ENCODE data around the gene PAK1. TPM values are rescaled to one million over a fixed set of nuclear protein-coding genes. Genes with fewer than 3 reads are reported as not detected.
A peak's percentile ranks its signal among the peaks of the same experiment; 100 is the strongest.

PAK1 gene
- total RNA-seq, 4 donors from 2014 or later = 27.8 to 44.3 (median 36.2) TPM

DNA sequence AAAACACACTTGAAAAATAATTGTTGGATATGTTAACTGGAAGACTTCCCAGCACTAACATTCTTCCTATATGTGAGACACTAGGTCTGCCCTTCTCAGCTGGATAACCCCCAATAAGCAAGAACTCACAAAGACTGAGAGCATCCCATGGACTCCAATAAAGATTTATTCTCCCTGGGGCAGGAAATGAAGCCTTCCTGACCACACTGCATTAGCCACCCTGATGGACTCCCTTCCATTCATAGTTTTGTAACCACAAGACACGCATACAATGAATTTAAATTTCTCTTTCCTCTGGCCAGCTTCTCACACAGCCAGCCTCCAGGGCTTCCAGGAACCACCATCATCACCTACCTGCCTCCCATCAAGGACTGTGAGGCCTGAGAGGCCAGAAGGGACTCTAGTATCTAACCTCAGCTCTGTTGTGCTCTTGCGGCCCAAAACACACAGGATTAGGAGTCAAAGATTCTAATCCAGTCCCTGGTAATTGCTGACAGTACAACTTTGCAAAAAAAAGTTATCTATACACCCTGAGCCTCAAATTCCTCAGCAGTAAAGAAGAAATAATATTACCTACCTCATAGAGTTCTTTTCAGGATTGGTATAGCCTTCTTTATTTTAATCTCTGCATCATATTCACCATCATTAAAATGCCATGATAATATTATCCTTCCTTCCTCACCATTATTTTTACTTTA, 126.8 kb downstream of the PAK1 start:
- Histone ChIP-seq H3K4me3 (no peak overlapping the region), H3K4me1 (peaks cover 3 to 15% (median 11%) of the 10 kb centered on the region in 4 donors), H3K27me3 (no peaks in the 10 kb centered on the region), H3K27ac (replicated peaks in 1 of 4) (no peak overlapping the region), H3K36me3 (peaks cover 0 to 28% (median 0%) of the 10 kb centered on the region in 4 donors), H3K9me3 (no peaks in the 10 kb centered on the region)
- intact Hi-C loops (cut with DNase I) = no loop called here
- 91% methylated on average over 2 of the region's 2 CpGs for WGBS
- no peak for DNase-seq (ENCODE audit: extremely low spot score)
- TF ChIP-seq, protein P1, sequence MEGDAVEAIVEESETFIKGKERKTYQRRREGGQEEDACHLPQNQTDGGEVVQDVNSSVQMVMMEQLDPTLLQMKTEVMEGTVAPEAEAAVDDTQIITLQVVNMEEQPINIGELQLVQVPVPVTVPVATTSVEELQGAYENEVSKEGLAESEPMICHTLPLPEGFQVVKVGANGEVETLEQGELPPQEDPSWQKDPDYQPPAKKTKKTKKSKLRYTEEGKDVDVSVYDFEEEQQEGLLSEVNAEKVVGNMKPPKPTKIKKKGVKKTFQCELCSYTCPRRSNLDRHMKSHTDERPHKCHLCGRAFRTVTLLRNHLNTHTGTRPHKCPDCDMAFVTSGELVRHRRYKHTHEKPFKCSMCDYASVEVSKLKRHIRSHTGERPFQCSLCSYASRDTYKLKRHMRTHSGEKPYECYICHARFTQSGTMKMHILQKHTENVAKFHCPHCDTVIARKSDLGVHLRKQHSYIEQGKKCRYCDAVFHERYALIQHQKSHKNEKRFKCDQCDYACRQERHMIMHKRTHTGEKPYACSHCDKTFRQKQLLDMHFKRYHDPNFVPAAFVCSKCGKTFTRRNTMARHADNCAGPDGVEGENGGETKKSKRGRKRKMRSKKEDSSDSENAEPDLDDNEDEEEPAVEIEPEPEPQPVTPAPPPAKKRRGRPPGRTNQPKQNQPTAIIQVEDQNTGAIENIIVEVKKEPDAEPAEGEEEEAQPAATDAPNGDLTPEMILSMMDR (IDR thresholded peaks at IDR 0.05) = no peak
- TF ChIP-seq POLR2A (IDR thresholded peaks at IDR 0.05; ENCODE audit: low read depth) (no peak), POLR2AphosphoS5 (IDR thresholded peaks at IDR 0.05) (no peak), EP300 (IDR thresholded peaks at IDR 0.05) (no peak)

DNA sequence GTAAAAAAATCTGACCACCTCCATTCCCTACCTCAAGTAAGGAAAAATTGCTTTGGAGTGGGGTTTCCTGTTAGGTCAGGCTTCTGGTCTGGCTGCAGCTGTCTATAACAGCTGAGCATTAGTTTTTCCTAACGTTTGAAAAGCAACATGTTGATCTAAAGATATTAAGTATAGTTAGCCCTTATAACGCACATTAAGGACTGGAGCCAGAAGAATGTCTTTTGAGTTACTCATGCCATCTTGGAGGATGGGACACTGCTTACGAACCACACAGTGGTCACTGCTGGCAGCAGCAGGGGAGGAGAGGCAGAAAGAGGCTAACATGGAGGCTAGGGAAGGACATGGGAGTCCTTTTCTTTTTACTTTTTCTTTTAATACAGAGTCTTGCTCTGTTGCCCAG, 128.3 kb downstream of the PAK1 start:
- H3K27me3 ChIP-seq = no peaks in the 10 kb centered on the region

GRCh38 chr11:77340501-77340900, 133.4 kb downstream of the PAK1 start:
- Histone ChIP-seq H3K36me3 (peaks cover 0 to 78% (median 6%) of the 10 kb centered on the region in 4 donors), H3K9me3 (no peaks in the 10 kb centered on the region), H3K4me1 (no peaks in the 10 kb centered on the region), H3K27me3 (no peaks in the 10 kb centered on the region), H3K27ac (replicated peaks in 1 of 4) (no peak overlapping the region), H3K4me3 (no peak overlapping the region)
- intact Hi-C loops (cut with DNase I) = no loop called here
- DNase-seq (ENCODE audit: extremely low spot score) = no peak
- TF ChIP-seq POLR2AphosphoS5 (IDR thresholded peaks at IDR 0.05) (no peak), EP300 (IDR thresholded peaks at IDR 0.05) (no peak), POLR2A (IDR thresholded peaks at IDR 0.05; ENCODE audit: low read depth) (no peak)
- TF ChIP-seq, protein P1 (IDR thresholded peaks at IDR 0.05) = no peak
- 44% methylated on average over 3 of the region's 3 CpGs for WGBS

More for the DNA sequence above, 128.3 kb downstream of the PAK1 start:
- no peak overlapping the region for H3K27ac ChIP-seq (replicated peaks in 1 of 4)
- 68% methylated on average over 3 of the region's 3 CpGs for WGBS
- H3K9me3 ChIP-seq = no peaks in the 10 kb centered on the region
- intact Hi-C loops (cut with DNase I) = no loop called here
- peaks cover 0 to 2% (median 0%) of the 10 kb centered on the region in 4 donors for H3K4me1 ChIP-seq
- TF ChIP-seq POLR2AphosphoS5 (IDR thresholded peaks at IDR 0.05) = no peak
- no peak for TF ChIP-seq POLR2A (IDR thresholded peaks at IDR 0.05; ENCODE audit: low read depth)
- TF ChIP-seq, protein P1 (IDR thresholded peaks at IDR 0.05) = no peak
- DNase-seq (ENCODE audit: extremely low spot score) = no peak
- H3K4me3 ChIP-seq = no peak overlapping the region
- peaks cover 0 to 42% (median 0%) of the 10 kb centered on the region in 4 donors for H3K36me3 ChIP-seq

- TF ChIP-seq POLR2A (IDR thresholded peaks at IDR 0.05; ENCODE audit: low read depth) = no peak
- TF ChIP-seq POLR2AphosphoS5 (IDR thresholded peaks at IDR 0.05) = no peak
- TF ChIP-seq, protein P1 (IDR thresholded peaks at IDR 0.05) = no peak
- Histone ChIP-seq H3K4me3 (no peak overlapping the region), H3K4me1 (no peaks in the 10 kb centered on the region), H3K27me3 (no peaks in the 10 kb centered on the region), H3K9me3 (no peaks in the 10 kb centered on the region), H3K36me3 (peaks cover 0 to 50% (median 22%) of the 10 kb centered on the region in 4 donors), H3K27ac (replicated peaks in 1 of 4) (no peak overlapping the region)
- WGBS = 88% methylated on average over 3 of the region's 3 CpGs
- intact Hi-C loops (cut with DNase I) = no loop called here
- DNase-seq (ENCODE audit: extremely low spot score) = peak; percentile 14
These were observed 141.6 kb downstream of the PAK1 start for GRCh38 chr11:77332259-77332658.

Measured in esophagus muscularis mucosa (tissue), 4 donors.